Measurements from ENCODE around the gene ZNF813. TPM values are rescaled to one million over a fixed set of nuclear protein-coding genes. Genes with fewer than 3 reads are reported as not detected.
"Not testable (repeated sequence)": the region's sequence is repeated elsewhere in the genome, so short reads cannot be mapped to it uniquely, and the experiment has no call there.

ZNF813 gene
- total RNA-seq, 4 donors from 2014 or later = 2.4 to 3.4 (median 2.7) TPM

- H3K27me3 ChIP-seq = peaks cover 19% of the 10 kb centered on the region
- H3K27ac ChIP-seq = peak overlapping the region in 1 of 4 donors; percentile 73
- TF ChIP-seq CTCF (IDR thresholded peaks at IDR 0.05) = peak in 1 of 4 experiments; percentile 23
- H3K36me3 ChIP-seq, H3K9me3 ChIP-seq: not testable (repeated sequence)
- H3K4me1 ChIP-seq = peaks cover 0 to 22% (median 0%) of the 10 kb centered on the region in 3 donors
- ATAC-seq = peak; percentile 29
- peak overlapping the region in 1 of 2 donors; percentile 42 for H3K4me3 ChIP-seq
- 0% methylated on average over 1 of the region's 14 CpGs; no CpG with 5 or more reads in 1 of the 2 donors for WGBS, 2 donors (ENCODE audit: low coverage in 1 of 2)
Observed at GRCh38 chr19:53503671-53504364, 36.3 kb downstream of the ZNF813 start.

- H3K9me3 ChIP-seq, H3K36me3 ChIP-seq: not testable (repeated sequence)
- H3K4me3 ChIP-seq = peak overlapping the region; percentile 9 to 42
- ATAC-seq = peak; percentile 71
- peak in 1 of 4 experiments; percentile 50 for TF ChIP-seq CTCF (IDR thresholded peaks at IDR 0.05)
- peaks cover 24% of the 10 kb centered on the region for H3K27me3 ChIP-seq
- peaks cover 0 to 22% (median 0%) of the 10 kb centered on the region in 3 donors for H3K4me1 ChIP-seq
- 0 to 8% methylated on average over 9 to 11 of the region's 13 CpGs for WGBS, 2 donors (ENCODE audit: low coverage in 1 of 2)
- peak overlapping the region; percentile 52 to 79 (median 75) for H3K27ac ChIP-seq
Observed at GRCh38 chr19:53504365-53504703, 36.8 kb downstream of the ZNF813 start.

- peak; percentile 81 for ATAC-seq
- peak overlapping the region; percentile 52 to 79 (median 75) for H3K27ac ChIP-seq
Observed at GRCh38 chr19:53504885-53505284, 37.4 kb downstream of the ZNF813 start.

GRCh38 chr19:53506728-53507127 is 39.2 kb downstream of the ZNF813 start:
- TF ChIP-seq POLR2A (IDR thresholded peaks at IDR 0.05) = no peak
- H3K27me3 ChIP-seq = peaks cover 21% of the 10 kb centered on the region
- H3K4me1 ChIP-seq = peaks cover 0 to 24% (median 0%) of the 10 kb centered on the region in 3 donors
- H3K9me3 ChIP-seq = peaks cover 0 to 3% (median 0%) of the 10 kb centered on the region in 3 donors
- ATAC-seq = no peak
- no peaks in the 10 kb centered on the region for H3K36me3 ChIP-seq
- H3K27ac ChIP-seq = no peak overlapping the region
- WGBS, 2 donors (ENCODE audit: low coverage in 1 of 2) = 44 to 64% methylated on average over 5 to 8 of the region's 8 CpGs
- no peak overlapping the region for H3K4me3 ChIP-seq

More at GRCh38 chr19:53504885-53505284, 37.4 kb downstream of the ZNF813 start:
- peaks cover 0 to 3% (median 0%) of the 10 kb centered on the region in 3 donors for H3K9me3 ChIP-seq
- peaks cover 0 to 22% (median 0%) of the 10 kb centered on the region in 3 donors for H3K4me1 ChIP-seq
- H3K27me3 ChIP-seq = peaks cover 26% of the 10 kb centered on the region
- no peaks in the 10 kb centered on the region for H3K36me3 ChIP-seq
- H3K4me3 ChIP-seq = peak overlapping the region; percentile 9 to 42
- 27 to 31% methylated on average over 2 to 5 of the region's 7 CpGs for WGBS, 2 donors (ENCODE audit: low coverage in 1 of 2)
- TF ChIP-seq CTCF (IDR thresholded peaks at IDR 0.05) (no peak), POLR2AphosphoS5 (IDR thresholded peaks at IDR 0.05) (peak; percentile 68)

GRCh38 chr19:53507523-53508442 is 40.2 kb downstream of the ZNF813 start:
- Histone ChIP-seq H3K27me3 (peaks cover 21% of the 10 kb centered on the region), H3K4me3 (no peak overlapping the region)

More at GRCh38 chr19:53507523-53508442, 40.2 kb downstream of the ZNF813 start:
- peaks cover 0 to 3% (median 0%) of the 10 kb centered on the region in 3 donors for H3K9me3 ChIP-seq
- TF ChIP-seq POLR2AphosphoS5 (IDR thresholded peaks at IDR 0.05) = no peak
- TF ChIP-seq POLR2A (IDR thresholded peaks at IDR 0.05) = no peak
- no peak for TF ChIP-seq EP300 (IDR thresholded peaks at IDR 0.05)
- TF ChIP-seq CTCF (IDR thresholded peaks at IDR 0.05) = no peak
- no peak overlapping the region for H3K27ac ChIP-seq
- H3K36me3 ChIP-seq = no peaks in the 10 kb centered on the region
- H3K4me1 ChIP-seq = peaks cover 0 to 28% (median 0%) of the 10 kb centered on the region in 3 donors
- 49 to 51% methylated on average over 5 to 12 of the region's 17 CpGs for WGBS, 2 donors (ENCODE audit: low coverage in 1 of 2)
- ATAC-seq = no peak
